ENCODE data around the gene TOM1L2. TPM values are rescaled to one million over a fixed set of nuclear protein-coding genes. Genes with fewer than 3 reads are reported as not detected.

Gene TOM1L2
- polyA plus RNA-seq, 1 experiment, result 25.5 TPM

- H3K27me3 ChIP-seq (ENCODE audit: control insufficient read depth, insufficient read depth, low read length), result no peaks in the 10 kb centered on the region
- no peaks in the 10 kb centered on the region for H3K9me3 ChIP-seq (ENCODE audit: control insufficient read depth, insufficient read depth, low read length)
- POLR2A ChIA-PET, result interaction anchor here (0.5 kb wide), 1 partner anchor 51 kb away, joined by 3 read pairs; no protein-coding TSS in a partner anchor
- no peak overlapping the region for H3K4me3 ChIP-seq (ENCODE audit: low read depth, low read length)
- H3K27ac ChIP-seq (ENCODE audit: low read depth, low read length), result no peak overlapping the region
- no peak for TF ChIP-seq CTCF (IDR thresholded peaks at IDR 0.05; ENCODE audit: low read depth, low read length)
- CTCF ChIA-PET, result interaction anchor here (0.5 to 1.1 kb wide), 5 partner anchors 31 to 147 kb away, joined by 3 to 5 read pairs (median 4); partner anchors contain the start of genes DRC3 and TOM1L2
- DNase-seq (ENCODE audit: low read depth, low spot score), result no peak
These were observed 83.8 kb downstream of the TOM1L2 start for GRCh38 chr17:17888371-17888770.

GRCh38 chr17:17887752-17888304 is 84.4 kb downstream of the TOM1L2 start:
- CTCF ChIA-PET, result interaction anchor here (0.5 to 1.1 kb wide), 4 partner anchors 84 to 148 kb away, joined by 3 to 5 read pairs (median 4); partner anchors contain the start of genes DRC3 and TOM1L2

GRCh38 chr17:17886726-17887125 is 85.5 kb downstream of the TOM1L2 start:
- ChIA-PET CTCF (interaction anchor here (0.5 to 0.6 kb wide), 3 partner anchors 77 to 148 kb away, joined by 3 read pairs; no protein-coding TSS in a partner anchor), POLR2A (no interaction called here)
- Histone ChIP-seq H3K9me3 (ENCODE audit: control insufficient read depth, insufficient read depth, low read length) (no peaks in the 10 kb centered on the region), H3K4me3 (ENCODE audit: low read depth, low read length) (no peak overlapping the region), H3K27me3 (ENCODE audit: control insufficient read depth, insufficient read depth, low read length) (no peaks in the 10 kb centered on the region), H3K27ac (ENCODE audit: low read depth, low read length) (no peak overlapping the region)
- TF ChIP-seq CTCF (IDR thresholded peaks at IDR 0.05; ENCODE audit: low read depth, low read length), result no peak
- DNase-seq (ENCODE audit: low read depth, low spot score), result no peak

More at GRCh38 chr17:17887752-17888304, 84.4 kb downstream of the TOM1L2 start:
- Histone ChIP-seq H3K27ac (ENCODE audit: low read depth, low read length) (no peak overlapping the region), H3K4me3 (ENCODE audit: low read depth, low read length) (no peak overlapping the region), H3K27me3 (ENCODE audit: control insufficient read depth, insufficient read depth, low read length) (no peaks in the 10 kb centered on the region), H3K9me3 (ENCODE audit: control insufficient read depth, insufficient read depth, low read length) (no peaks in the 10 kb centered on the region)
- no peak for TF ChIP-seq CTCF (IDR thresholded peaks at IDR 0.05; ENCODE audit: low read depth, low read length)
- POLR2A ChIA-PET, result no interaction called here
- DNase-seq (ENCODE audit: low read depth, low spot score), result no peak

GRCh38 chr17:17886226-17886625 is 86.0 kb downstream of the TOM1L2 start:
- Histone ChIP-seq H3K4me3 (ENCODE audit: low read depth, low read length) (no peak overlapping the region), H3K27me3 (ENCODE audit: control insufficient read depth, insufficient read depth, low read length) (no peaks in the 10 kb centered on the region), H3K27ac (ENCODE audit: low read depth, low read length) (no peak overlapping the region), H3K9me3 (ENCODE audit: control insufficient read depth, insufficient read depth, low read length) (no peaks in the 10 kb centered on the region)
- POLR2A ChIA-PET, result no interaction called here
- DNase-seq (ENCODE audit: low read depth, low spot score), result no peak
- CTCF ChIA-PET, result interaction anchor here (0.6 kb wide), 1 partner anchor 112 kb away, joined by 3 read pairs; no protein-coding TSS in a partner anchor
- TF ChIP-seq CTCF (IDR thresholded peaks at IDR 0.05; ENCODE audit: low read depth, low read length), result no peak

Data from AG04450 (cell line).